ENCODE measurements around the gene RAD51B.

The RAD51B gene

DNA sequence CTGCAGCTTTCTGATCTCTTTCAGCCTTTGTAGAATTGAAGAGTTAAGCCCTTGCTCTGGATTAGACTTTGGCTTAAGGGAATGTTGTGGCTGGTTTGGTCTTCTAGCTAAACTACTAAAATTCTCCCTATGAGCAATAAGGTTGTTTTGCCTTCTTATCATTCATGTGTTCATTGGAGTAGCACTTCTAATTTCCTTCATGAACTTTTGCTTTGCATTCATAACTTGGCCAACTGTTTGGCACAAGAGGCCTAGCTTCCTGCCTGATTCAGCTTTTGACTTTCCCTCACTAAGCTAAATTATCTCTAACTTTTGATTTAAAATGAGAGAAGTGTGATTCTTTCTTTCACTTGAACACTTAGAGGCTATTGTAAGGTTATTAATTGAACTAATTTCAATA is 384.3 kb downstream of the RAD51B start:
- no peaks in the 10 kb centered on the region for H3K9me3 ChIP-seq (ENCODE audit: low read depth, low read length)
- TF ChIP-seq POLR2AphosphoS5 (IDR thresholded peaks at IDR 0.05; ENCODE audit: borderline replicate concordance, low read depth, low read length), result no peak
- TF ChIP-seq EZH2 (IDR thresholded peaks at IDR 0.05), result no peak
- no peak for TF ChIP-seq FOXP2 (optimal IDR thresholded peaks at IDR 0.05; ENCODE audit: control extremely low read depth, extremely low read length, insufficient read depth)
- H3K27ac ChIP-seq, result no peak overlapping the region
- H3K36me3 ChIP-seq (ENCODE audit: insufficient read depth, low read length), result no peaks in the 10 kb centered on the region
- no peak overlapping the region for H3K4me3 ChIP-seq
- H3K9ac ChIP-seq (ENCODE audit: insufficient read length), result no peak overlapping the region
- DNase-seq (ENCODE audit: low read depth, low spot score), result no peak

DNA sequence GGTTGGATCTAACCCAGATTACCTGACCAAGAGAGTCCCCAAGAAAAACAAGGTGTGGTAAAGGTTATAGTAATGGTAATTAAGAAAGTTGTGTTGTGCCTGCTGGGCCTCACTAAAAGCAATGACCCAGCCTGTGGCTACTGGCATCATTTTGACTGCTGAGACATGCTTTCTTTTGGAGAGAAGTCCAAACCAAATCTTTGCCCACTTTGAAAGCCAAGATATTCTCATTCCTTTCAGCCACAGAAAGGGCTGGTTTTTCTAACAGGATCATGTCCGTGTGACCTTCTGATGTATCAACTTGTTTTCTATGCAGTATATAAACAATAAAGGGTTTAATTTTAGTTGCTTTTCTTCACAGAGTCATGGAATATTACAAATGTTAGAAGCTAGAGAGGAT is 388.6 kb downstream of the RAD51B start:
- DNase-seq (ENCODE audit: low read depth, low spot score), result no peak
- Histone ChIP-seq H3K4me3 (no peak overlapping the region), H3K36me3 (ENCODE audit: insufficient read depth, low read length) (no peaks in the 10 kb centered on the region), H3K9me3 (ENCODE audit: low read depth, low read length) (no peaks in the 10 kb centered on the region), H3K27ac (no peak overlapping the region), H3K9ac (ENCODE audit: insufficient read length) (no peak overlapping the region)
- TF ChIP-seq FOXP2 (optimal IDR thresholded peaks at IDR 0.05; ENCODE audit: control extremely low read depth, extremely low read length, insufficient read depth) (no peak), EZH2 (IDR thresholded peaks at IDR 0.05) (no peak), POLR2AphosphoS5 (IDR thresholded peaks at IDR 0.05; ENCODE audit: borderline replicate concordance, low read depth, low read length) (no peak)

DNA sequence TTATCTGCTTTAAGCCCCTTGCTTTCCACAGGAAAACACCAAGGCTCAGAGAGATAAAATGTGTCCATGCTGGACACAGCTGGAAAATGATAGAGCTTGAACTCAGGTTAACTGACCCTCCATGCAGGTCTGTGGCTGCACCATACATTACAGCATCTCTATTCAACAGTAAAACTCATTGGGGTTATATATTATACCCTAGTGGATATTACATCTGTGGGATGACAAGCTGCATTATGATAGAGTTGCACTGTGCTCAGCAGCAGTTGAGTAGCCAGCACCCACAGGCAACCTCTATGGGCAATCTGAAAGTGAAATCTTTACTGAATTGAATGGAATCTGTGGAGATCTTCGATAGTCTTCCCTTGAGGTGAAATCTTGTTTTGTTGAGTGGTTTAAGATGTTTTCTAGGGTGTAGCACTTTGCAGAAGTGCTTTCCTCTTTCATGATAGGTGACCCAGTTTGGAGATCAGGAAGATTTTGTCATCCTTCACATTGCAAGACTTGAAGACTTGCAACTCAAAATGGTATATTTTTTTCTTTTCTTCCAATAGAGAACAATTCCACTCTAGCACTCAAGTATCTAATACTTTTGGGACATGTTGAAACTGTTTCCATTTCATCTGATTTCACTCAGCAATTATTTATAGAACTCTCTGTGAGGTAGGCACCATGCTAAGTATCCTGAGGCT is 389.2 kb downstream of the RAD51B start:
- Histone ChIP-seq H3K9ac (ENCODE audit: insufficient read length) (no peak overlapping the region), H3K4me3 (no peak overlapping the region), H3K9me3 (ENCODE audit: low read depth, low read length) (no peaks in the 10 kb centered on the region), H3K27ac (no peak overlapping the region), H3K36me3 (ENCODE audit: insufficient read depth, low read length) (no peaks in the 10 kb centered on the region)
- DNase-seq (ENCODE audit: low read depth, low spot score), result no peak
- no peak for TF ChIP-seq POLR2AphosphoS5 (IDR thresholded peaks at IDR 0.05; ENCODE audit: borderline replicate concordance, low read depth, low read length)
- TF ChIP-seq EZH2 (IDR thresholded peaks at IDR 0.05), result no peak

DNA sequence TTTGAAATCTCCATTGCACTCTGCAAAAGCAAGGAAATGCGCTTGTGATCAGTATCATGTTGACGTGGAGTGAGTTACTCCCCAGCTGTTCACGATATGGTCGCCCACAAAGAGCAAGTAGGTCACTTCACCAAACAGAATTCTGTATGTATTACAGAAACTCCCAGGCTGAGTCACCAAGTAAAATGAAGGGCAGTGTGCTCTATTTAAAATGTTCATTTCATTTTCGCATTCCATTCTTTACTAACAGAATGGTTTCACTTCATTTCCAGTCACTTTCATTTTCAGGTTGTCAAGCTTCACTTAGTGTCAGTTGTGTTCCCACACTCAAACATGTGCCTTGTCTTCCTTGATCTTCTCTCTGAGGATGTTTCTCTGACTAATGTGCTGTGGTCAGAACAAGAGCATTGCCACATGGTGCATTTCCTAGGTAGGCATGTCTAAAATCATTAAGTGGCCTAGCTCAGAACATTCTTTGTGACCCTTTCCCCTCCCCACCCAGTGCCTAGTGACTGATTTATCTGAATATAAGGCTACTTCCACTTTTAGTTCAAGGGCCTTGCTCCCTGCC is 391.2 kb downstream of the RAD51B start:
- no peaks in the 10 kb centered on the region for H3K36me3 ChIP-seq (ENCODE audit: insufficient read depth, low read length)
- H3K4me3 ChIP-seq, result no peak overlapping the region
- no peak overlapping the region for H3K9ac ChIP-seq (ENCODE audit: insufficient read length)
- no peak overlapping the region for H3K27ac ChIP-seq
- TF ChIP-seq FOXP2 (optimal IDR thresholded peaks at IDR 0.05; ENCODE audit: control extremely low read depth, extremely low read length, insufficient read depth) (no peak), EZH2 (IDR thresholded peaks at IDR 0.05) (no peak), POLR2AphosphoS5 (IDR thresholded peaks at IDR 0.05; ENCODE audit: borderline replicate concordance, low read depth, low read length) (no peak)
- no peak for DNase-seq (ENCODE audit: low read depth, low spot score)
- no peaks in the 10 kb centered on the region for H3K9me3 ChIP-seq (ENCODE audit: low read depth, low read length)

DNA sequence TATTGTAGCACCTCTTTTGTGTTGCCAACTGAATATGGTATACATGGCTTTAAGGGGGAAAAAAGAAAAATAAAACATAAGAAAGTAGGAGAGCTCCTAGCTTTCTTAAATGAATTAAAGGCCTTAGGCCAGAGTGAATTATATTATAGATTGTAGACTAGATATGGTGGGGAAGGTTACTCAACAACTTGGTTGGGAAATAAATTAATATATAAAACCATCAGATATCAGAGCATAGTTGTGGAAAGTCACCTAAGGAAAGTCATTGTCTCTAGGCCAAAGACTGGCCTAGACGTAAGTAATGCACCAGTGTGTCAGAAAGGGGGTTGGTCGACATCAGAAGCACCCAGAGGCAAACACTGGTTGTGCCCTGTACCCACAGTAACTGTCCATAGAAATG is 391.8 kb downstream of the RAD51B start:
- no peak for TF ChIP-seq POLR2AphosphoS5 (IDR thresholded peaks at IDR 0.05; ENCODE audit: borderline replicate concordance, low read depth, low read length)
- TF ChIP-seq EZH2 (IDR thresholded peaks at IDR 0.05), result no peak
- no peak for TF ChIP-seq FOXP2 (optimal IDR thresholded peaks at IDR 0.05; ENCODE audit: control extremely low read depth, extremely low read length, insufficient read depth)
- Histone ChIP-seq H3K9ac (ENCODE audit: insufficient read length) (no peak overlapping the region), H3K27ac (no peak overlapping the region), H3K4me3 (no peak overlapping the region), H3K36me3 (ENCODE audit: insufficient read depth, low read length) (no peaks in the 10 kb centered on the region), H3K9me3 (ENCODE audit: low read depth, low read length) (no peaks in the 10 kb centered on the region)
- DNase-seq (ENCODE audit: low read depth, low spot score), result no peak

DNA sequence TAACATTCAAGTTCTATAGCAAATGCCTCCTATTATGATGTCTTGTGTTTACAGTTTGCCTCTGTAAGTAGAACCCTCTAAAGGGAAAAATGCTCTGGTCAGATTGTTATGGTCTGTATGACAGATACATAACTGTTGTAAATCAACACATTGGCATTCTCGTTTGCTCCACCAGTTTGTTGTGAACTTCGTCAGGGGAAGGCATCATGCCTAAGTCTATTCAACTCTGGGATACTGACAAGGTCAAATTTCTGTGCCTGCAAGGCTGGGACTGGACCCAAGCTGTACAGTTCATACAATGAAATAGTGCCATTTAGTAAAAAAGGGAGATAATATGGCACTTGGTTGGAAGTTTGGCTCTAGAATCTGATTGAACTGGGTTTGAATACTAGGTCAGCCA is 392.3 kb downstream of the RAD51B start:
- Histone ChIP-seq H3K4me3 (no peak overlapping the region), H3K9ac (ENCODE audit: insufficient read length) (no peak overlapping the region), H3K27ac (no peak overlapping the region), H3K36me3 (ENCODE audit: insufficient read depth, low read length) (no peaks in the 10 kb centered on the region), H3K9me3 (ENCODE audit: low read depth, low read length) (no peaks in the 10 kb centered on the region)
- DNase-seq (ENCODE audit: low read depth, low spot score), result no peak
- no peak for TF ChIP-seq FOXP2 (optimal IDR thresholded peaks at IDR 0.05; ENCODE audit: control extremely low read depth, extremely low read length, insufficient read depth)
- TF ChIP-seq EZH2 (IDR thresholded peaks at IDR 0.05), result no peak
- TF ChIP-seq POLR2AphosphoS5 (IDR thresholded peaks at IDR 0.05; ENCODE audit: borderline replicate concordance, low read depth, low read length), result no peak

DNA sequence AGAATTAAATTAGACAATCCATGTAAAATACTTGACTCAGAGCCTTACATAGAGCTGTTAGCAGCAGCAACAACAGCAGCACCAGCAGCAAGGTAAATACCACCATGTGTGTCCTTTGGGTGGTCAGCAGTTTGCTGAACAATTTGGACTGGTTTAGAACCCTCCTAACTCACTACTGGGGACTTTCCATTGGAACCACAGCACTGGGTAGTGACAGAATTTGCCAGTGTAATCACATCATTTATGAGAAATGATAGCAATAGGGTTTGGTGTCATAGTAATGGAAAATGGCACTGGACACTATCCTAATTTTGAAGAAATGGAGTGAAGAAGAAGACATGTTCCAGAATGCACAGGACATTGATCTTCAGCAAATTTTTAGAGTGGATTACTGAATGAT is 392.8 kb downstream of the RAD51B start:
- Histone ChIP-seq H3K9ac (ENCODE audit: insufficient read length) (no peak overlapping the region), H3K4me3 (no peak overlapping the region), H3K36me3 (ENCODE audit: insufficient read depth, low read length) (no peaks in the 10 kb centered on the region), H3K27ac (no peak overlapping the region), H3K9me3 (ENCODE audit: low read depth, low read length) (no peaks in the 10 kb centered on the region)
- DNase-seq (ENCODE audit: low read depth, low spot score), result no peak
- TF ChIP-seq POLR2AphosphoS5 (IDR thresholded peaks at IDR 0.05; ENCODE audit: borderline replicate concordance, low read depth, low read length) (no peak), EZH2 (IDR thresholded peaks at IDR 0.05) (no peak), FOXP2 (optimal IDR thresholded peaks at IDR 0.05; ENCODE audit: control extremely low read depth, extremely low read length, insufficient read depth) (no peak)

DNA sequence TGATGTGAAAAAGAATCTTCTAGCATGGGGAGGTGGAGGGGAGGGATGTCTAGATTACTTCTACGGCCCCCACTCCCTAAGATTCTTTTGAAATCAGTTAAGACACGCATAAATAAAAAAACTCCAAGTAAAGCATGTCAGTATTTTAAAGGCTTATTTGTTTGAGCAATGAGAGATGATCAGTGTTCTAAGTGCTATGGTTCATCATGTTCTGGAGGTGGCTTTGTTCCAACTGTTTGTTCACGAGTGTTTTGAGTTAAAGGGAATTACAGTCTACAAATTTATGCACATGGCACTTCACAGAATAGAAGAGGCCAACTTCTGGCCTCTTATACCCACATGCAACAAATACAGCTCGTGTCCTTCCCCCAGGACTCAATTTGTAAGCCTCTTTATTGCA is 394.9 kb downstream of the RAD51B start:
- no peak for DNase-seq (ENCODE audit: low read depth, low spot score)
- no peak for TF ChIP-seq FOXP2 (optimal IDR thresholded peaks at IDR 0.05; ENCODE audit: control extremely low read depth, extremely low read length, insufficient read depth)
- no peak for TF ChIP-seq EZH2 (IDR thresholded peaks at IDR 0.05)
- TF ChIP-seq POLR2AphosphoS5 (IDR thresholded peaks at IDR 0.05; ENCODE audit: borderline replicate concordance, low read depth, low read length), result no peak

DNA sequence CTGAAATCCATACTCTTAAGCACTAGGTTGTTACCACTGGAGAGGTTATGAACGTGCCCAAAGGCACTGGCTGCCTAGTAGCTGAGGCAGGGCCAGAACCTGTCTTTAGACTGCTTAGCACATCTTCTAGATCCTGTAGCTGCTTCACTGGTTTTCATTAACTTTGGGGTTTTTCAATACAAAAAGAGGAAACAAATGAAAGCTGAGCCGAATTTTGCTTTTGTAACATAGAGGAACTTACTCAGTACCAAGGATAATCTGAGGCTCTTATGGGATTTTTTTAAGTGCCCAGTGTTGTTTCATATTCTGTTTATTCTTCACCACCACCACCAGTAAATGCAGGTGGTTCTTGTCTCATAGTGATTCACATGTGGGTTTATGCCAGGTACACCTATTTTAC is 396.1 kb downstream of the RAD51B start:
- Histone ChIP-seq H3K9ac (ENCODE audit: insufficient read length) (no peak overlapping the region), H3K4me3 (no peak overlapping the region), H3K9me3 (ENCODE audit: low read depth, low read length) (no peaks in the 10 kb centered on the region), H3K27ac (no peak overlapping the region), H3K36me3 (ENCODE audit: insufficient read depth, low read length) (no peaks in the 10 kb centered on the region)
- TF ChIP-seq EZH2 (IDR thresholded peaks at IDR 0.05) (no peak), POLR2AphosphoS5 (IDR thresholded peaks at IDR 0.05; ENCODE audit: borderline replicate concordance, low read depth, low read length) (no peak), FOXP2 (optimal IDR thresholded peaks at IDR 0.05; ENCODE audit: control extremely low read depth, extremely low read length, insufficient read depth) (no peak)
- no peak for DNase-seq (ENCODE audit: low read depth, low spot score)

More for the DNA sequence above, 394.9 kb downstream of the RAD51B start:
- H3K27ac ChIP-seq, result 0 out of 2 replicates have a peak overlapping the region, but pooled peaks have one; percentile 16
- no peaks in the 10 kb centered on the region for H3K9me3 ChIP-seq (ENCODE audit: low read depth, low read length)
- H3K36me3 ChIP-seq (ENCODE audit: insufficient read depth, low read length), result no peaks in the 10 kb centered on the region
- no peak overlapping the region; the same call in 1 of the 2 replicates for H3K4me3 ChIP-seq
- H3K9ac ChIP-seq (ENCODE audit: insufficient read length), result no peak overlapping the region
